Measurements from ENCODE around the gene ADIPOR2. TPM values are rescaled to one million over a fixed set of nuclear protein-coding genes. Genes with fewer than 3 reads are reported as not detected.
"Not testable (repeated sequence)": the region's sequence is repeated elsewhere in the genome, so short reads cannot be mapped to it uniquely, and the experiment has no call there.

Gene ADIPOR2
- polyA plus RNA-seq, 3 donors = 45.7 to 47.4 (median 46.3) TPM

GRCh38 chr12:1696800-1697199 is 5.9 kb downstream of the ADIPOR2 start:
- DNase-seq = no peak

- DNase-seq = no peak
Measured at GRCh38 chr12:1697271-1697670, 6.4 kb downstream of the ADIPOR2 start.

- no peak for DNase-seq
Measured at GRCh38 chr12:1698720-1699119, 7.8 kb downstream of the ADIPOR2 start.

- DNase-seq = no peak
Measured at GRCh38 chr12:1702713-1703112, 11.8 kb downstream of the ADIPOR2 start.

GRCh38 chr12:1703771-1704722 is 13.2 kb downstream of the ADIPOR2 start:
- DNase-seq = no peak

GRCh38 chr12:1705774-1706631 is 15.1 kb downstream of the ADIPOR2 start:
- DNase-seq = no peak

- no peak for DNase-seq
Measured at GRCh38 chr12:1706632-1706980, 15.7 kb downstream of the ADIPOR2 start.

- no peak for DNase-seq
Measured at GRCh38 chr12:1707051-1707450, 16.2 kb downstream of the ADIPOR2 start.

- not testable (repeated sequence) for DNase-seq
Measured at GRCh38 chr12:1709968-1710367, 19.1 kb downstream of the ADIPOR2 start.

- DNase-seq = not testable (repeated sequence)
Measured at GRCh38 chr12:1710870-1711269, 20.0 kb downstream of the ADIPOR2 start.

GRCh38 chr12:1711536-1712211 is 20.8 kb downstream of the ADIPOR2 start:
- not testable (repeated sequence) for DNase-seq

- DNase-seq = not testable (repeated sequence)
Measured at GRCh38 chr12:1712305-1712704, 21.4 kb downstream of the ADIPOR2 start.

- DNase-seq = not testable (repeated sequence)
Measured at GRCh38 chr12:1712852-1713251, 22.0 kb downstream of the ADIPOR2 start.

GRCh38 chr12:1713783-1714348 is 23.0 kb downstream of the ADIPOR2 start:
- not testable (repeated sequence) for DNase-seq

- DNase-seq = not testable (repeated sequence)
Measured at GRCh38 chr12:1715459-1715858, 24.6 kb downstream of the ADIPOR2 start.

- no peak for DNase-seq
Measured at GRCh38 chr12:1716215-1716862, 25.5 kb downstream of the ADIPOR2 start.

GRCh38 chr12:1716911-1717310 is 26.0 kb downstream of the ADIPOR2 start:
- DNase-seq = no peak

- no peak for DNase-seq
Measured at GRCh38 chr12:1719139-1719538, 28.3 kb downstream of the ADIPOR2 start.

GRCh38 chr12:1720494-1720893 is 29.6 kb downstream of the ADIPOR2 start:
- DNase-seq = no peak

GRCh38 chr12:1723721-1724120 is 32.9 kb downstream of the ADIPOR2 start:
- no peak for DNase-seq

GRCh38 chr12:1724250-1724649 is 33.4 kb downstream of the ADIPOR2 start:
- DNase-seq = no peak

Data from renal pelvis (tissue), 4 donors.